GM21576 (cell line): ENCODE results near the gene MPDU1.

ENCODE experiments used
- ATAC-seq: cut with Tn5 transposase; IDR thresholded peaks from one replicate; pipeline ENCODE4 v1.9.1; 2021; ENCODE audit warnings: mild to moderate bottlenecking, moderate library complexity; ENCODE audit not compliant: unreplicated experiment

The MPDU1 gene

GRCh38 chr17:7583253-7584109 lies at the start of gene MPDU1:
TSS of gene MPDU1 (plus strand) at chr17:7583852. CDS start at chr17:7583863, 11 bp downstream.
- ATAC-seq, result peak; percentile 57

- ATAC-seq, result no peak
Measured at GRCh38 chr17:7538050-7538449, 45.6 kb upstream of the MPDU1 start.

DNA sequence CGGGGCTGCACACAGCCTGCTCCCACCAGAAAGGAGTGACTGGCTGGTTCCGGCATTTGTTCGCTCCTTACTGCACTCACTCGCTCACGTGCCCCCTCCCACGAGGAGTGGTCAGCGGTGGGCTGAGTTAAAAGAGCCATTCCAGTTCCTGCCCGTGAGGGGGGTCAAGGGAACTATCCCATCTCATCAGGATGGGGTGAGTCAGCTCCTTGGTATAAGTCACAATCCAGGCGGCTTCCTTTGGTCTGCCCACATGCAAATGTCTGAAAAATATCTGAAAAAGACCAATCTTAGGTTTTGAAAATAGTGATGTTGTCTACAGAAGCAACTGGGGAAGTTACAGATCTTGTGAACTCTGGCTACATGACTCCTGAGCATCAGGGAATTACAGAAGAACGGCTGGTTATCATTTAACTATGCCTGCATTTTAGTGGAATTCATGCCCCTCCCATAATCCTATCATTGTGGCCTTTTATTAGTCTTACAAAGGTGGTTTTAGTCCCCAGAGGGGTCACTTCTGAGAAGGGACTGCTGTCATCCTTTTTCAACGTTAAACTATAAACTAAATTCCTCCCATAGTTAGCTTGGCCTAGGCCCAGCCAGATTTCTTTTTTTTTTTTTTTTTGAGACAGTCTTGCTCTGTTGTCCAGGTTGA lies 44.6 kb upstream of the MPDU1 start:
- ATAC-seq, result no peak

DNA sequence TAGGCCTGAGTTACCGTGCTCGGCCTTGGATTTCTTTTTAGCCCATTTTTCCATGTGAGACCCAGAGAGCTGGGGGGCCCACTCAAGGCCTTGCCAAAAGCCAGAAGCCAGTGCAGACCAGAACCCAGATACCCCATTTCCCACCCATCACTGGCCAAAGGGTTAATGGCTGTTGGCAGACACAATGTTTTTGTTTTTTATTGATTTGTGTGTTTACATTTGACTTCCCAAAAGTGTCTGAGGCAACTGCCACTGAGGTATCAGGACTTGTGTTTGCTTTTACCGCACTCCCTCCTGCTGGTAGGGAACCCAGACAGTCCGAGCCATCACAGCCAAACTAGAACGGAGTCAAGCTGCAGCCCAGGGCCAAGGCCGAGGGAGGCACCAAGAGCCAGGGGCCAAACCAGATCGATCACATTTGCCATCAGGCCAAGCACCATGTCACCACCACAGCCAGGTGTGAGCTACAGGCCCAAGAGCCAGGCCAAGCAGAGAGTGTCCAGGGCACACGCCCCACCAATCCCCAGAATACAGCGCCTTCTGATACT lies 42.5 kb upstream of the MPDU1 start:
- no peak for ATAC-seq

- no peak for ATAC-seq
Measured at GRCh38 chr17:7544911-7545310, 38.7 kb upstream of the MPDU1 start.

GRCh38 chr17:7548585-7549400 lies 34.9 kb upstream of the MPDU1 start, which contains the start of gene TNFSF12:
TSS of gene TNFSF12 (plus strand) at chr17:7549058. CDS start at chr17:7549154, 96 bp downstream.
- no peak for ATAC-seq

- no peak for ATAC-seq
Measured at GRCh38 chr17:7549401-7550055, 34.1 kb upstream of the MPDU1 start.

- no peak for ATAC-seq
Measured at GRCh38 chr17:7550344-7550743, 33.3 kb upstream of the MPDU1 start.

GRCh38 chr17:7551396-7551795 lies 32.3 kb upstream of the MPDU1 start:
- no peak for ATAC-seq

DNA sequence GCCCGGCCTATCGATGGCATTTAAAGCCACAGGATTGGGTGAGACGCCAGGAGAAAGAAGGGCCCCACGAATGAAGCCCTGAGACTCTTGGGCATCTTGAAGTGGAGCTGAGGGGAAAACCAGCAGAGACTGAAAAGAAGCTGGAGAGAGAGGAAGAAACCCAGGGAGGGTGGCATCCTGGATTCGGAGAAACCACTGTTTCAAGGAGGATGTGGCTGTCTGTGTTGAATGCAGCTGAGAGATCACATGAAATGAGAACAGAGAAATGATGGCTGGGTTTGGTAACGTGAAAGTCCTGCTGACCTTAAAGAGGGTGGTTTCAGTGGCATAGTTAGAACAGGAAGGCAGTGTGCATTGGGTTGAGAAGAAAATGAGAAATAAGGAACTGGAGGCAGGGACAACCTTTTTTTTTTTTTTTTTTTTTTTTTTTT lies 31.0 kb upstream of the MPDU1 start:
- no peak for ATAC-seq

GRCh38 chr17:7553356-7553755 lies 30.3 kb upstream of the MPDU1 start:
- no peak for ATAC-seq

GRCh38 chr17:7555320-7555948 lies 28.2 kb upstream of the MPDU1 start:
- ATAC-seq, result no peak

DNA sequence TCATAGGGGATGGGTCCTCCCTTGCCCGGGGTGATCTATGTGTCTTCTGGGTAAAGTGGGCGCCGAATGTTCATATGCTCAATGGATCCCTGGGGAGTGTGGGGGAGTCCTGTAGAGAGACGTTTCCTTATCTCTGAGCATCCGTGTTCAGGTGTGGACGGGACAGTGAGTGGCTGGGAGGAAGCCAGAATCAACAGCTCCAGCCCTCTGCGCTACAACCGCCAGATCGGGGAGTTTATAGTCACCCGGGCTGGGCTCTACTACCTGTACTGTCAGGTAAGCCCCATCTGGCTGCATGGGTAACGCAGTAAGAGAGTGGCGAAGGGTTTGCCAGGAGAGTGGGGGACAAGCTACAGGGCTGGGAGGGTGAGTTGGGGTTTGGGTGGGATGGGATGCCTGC lies 27.0 kb upstream of the MPDU1 start:
- no peak for ATAC-seq

DNA sequence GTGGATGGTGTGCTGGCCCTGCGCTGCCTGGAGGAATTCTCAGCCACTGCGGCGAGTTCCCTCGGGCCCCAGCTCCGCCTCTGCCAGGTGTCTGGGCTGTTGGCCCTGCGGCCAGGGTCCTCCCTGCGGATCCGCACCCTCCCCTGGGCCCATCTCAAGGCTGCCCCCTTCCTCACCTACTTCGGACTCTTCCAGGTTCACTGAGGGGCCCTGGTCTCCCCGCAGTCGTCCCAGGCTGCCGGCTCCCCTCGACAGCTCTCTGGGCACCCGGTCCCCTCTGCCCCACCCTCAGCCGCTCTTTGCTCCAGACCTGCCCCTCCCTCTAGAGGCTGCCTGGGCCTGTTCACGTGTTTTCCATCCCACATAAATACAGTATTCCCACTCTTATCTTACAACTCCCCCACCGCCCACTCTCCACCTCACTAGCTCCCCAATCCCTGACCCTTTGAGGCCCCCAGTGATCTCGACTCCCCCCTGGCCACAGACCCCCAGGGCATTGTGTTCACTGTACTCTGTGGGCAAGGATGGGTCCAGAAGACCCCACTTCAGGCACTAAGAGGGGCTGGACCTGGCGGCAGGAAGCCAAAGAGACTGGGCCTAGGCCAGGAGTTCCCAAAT lies 26.4 kb upstream of the MPDU1 start:
- no peak for ATAC-seq

GRCh38 chr17:7557775-7558543 lies 25.7 kb upstream of the MPDU1 start:
- ATAC-seq, result no peak

- ATAC-seq, result no peak
Measured at GRCh38 chr17:7558544-7559319, 24.9 kb upstream of the MPDU1 start, which contains the start of gene TNFSF13. TSS of gene TNFSF13 (plus strand) at chr17:7558750. CDS start at chr17:7559040, 290 bp downstream.

- ATAC-seq, result no peak
Measured at GRCh38 chr17:7559320-7560171, 24.1 kb upstream of the MPDU1 start.
